ENCODE measurements around the gene SLC6A19.

GRCh38 chr5:1268056-1268455, 66.7 kb downstream of the SLC6A19 start:
- no peak for TF ChIP-seq USF2 (IDR thresholded peaks at IDR 0.05; ENCODE audit: borderline replicate concordance, low read depth, low read length)
- TF ChIP-seq SMC3 (IDR thresholded peaks at IDR 0.05; ENCODE audit: low read depth, low read length), result no peak
- TF ChIP-seq USF1 (IDR thresholded peaks at IDR 0.05; ENCODE audit: borderline replicate concordance, low read depth), result no peak
- no peak for TF ChIP-seq CTCF (IDR thresholded peaks at IDR 0.05)
- no peak for TF ChIP-seq TCF12 (IDR thresholded peaks at IDR 0.05)
- TF ChIP-seq POLR2AphosphoS5 (IDR thresholded peaks at IDR 0.05; ENCODE audit: low read depth, low read length), result no peak
- TF ChIP-seq CHD2 (IDR thresholded peaks at IDR 0.05; ENCODE audit: low read length, partially characterized antibody), result no peak
- no peak for TF ChIP-seq YY1 (IDR thresholded peaks at IDR 0.05; ENCODE audit: low read depth)
- no peak for TF ChIP-seq SIN3A (IDR thresholded peaks at IDR 0.05; ENCODE audit: borderline replicate concordance, low read depth, low read length)
- TF ChIP-seq MXI1 (IDR thresholded peaks at IDR 0.05; ENCODE audit: low read depth, low read length), result no peak
- no peak for TF ChIP-seq JUND (IDR thresholded peaks at IDR 0.05)

All from SK-N-SH (cell line).